GM21447 (cell line): ENCODE measurements around the gene VIP.

ENCODE experiments used
- ATAC-seq: cut with Tn5 transposase; IDR thresholded peaks from one replicate; pipeline ENCODE4 v1.9.1; 2021; ENCODE audit not compliant: unreplicated experiment

VIP gene

DNA sequence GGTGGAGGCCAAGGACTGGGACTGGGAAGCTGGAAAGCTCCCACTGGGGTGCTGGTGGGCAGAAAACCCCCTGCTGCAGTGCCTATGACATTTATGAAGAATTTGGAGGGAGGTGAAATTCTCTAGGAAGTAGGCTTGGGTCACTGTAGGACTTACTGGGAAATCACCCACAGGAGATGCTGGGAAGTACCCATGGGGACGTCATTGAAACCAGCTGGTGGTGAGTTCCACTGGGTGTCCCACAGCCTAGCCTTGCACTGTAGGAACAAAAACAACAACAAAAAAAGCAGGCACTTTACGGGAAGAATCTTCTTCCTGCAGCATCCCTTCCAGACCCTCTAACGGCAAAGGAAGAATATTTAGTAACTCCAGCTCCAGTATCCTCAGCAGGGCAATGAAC, 26.2 kb downstream of the VIP start:
- no peak for ATAC-seq

GRCh38 chr6:152783217-152783878, 32.8 kb downstream of the VIP start:
- no peak for ATAC-seq

GRCh38 chr6:152794696-152795095, 44.1 kb downstream of the VIP start:
- ATAC-seq, result no peak

DNA sequence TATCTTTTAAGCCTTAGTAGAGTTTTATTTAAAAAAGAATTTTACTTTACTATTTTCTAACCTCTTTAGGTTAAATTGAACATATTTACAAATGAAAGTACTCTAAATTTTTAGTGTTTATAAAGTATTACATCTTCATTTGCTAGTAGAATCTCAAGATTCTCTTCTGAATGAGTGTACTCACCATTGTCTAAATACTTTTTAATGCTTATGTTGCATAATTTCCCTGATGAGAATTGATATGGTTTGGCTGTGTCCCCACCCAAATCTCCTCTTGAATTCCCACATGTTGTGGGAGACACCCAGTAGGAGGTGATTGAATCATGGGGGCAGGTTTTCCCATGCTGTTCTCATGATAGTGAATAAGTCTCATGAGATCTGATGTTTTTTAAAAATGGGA, 53.6 kb downstream of the VIP start:
- ATAC-seq, result no peak
